ENCODE results near the gene ATL3. TPM values are rescaled to one million over a fixed set of nuclear protein-coding genes. Genes with fewer than 3 reads are reported as not detected.

The ATL3 gene
- total and polyA plus RNA-seq, 2 experiments from 2014 or later: 8.7 to 36.2 TPM

- Histone ChIP-seq H2AFZ (no peak overlapping the region), H3K79me2 (peaks cover 9% of the 10 kb centered on the region), H3K27me3 (no peaks in the 10 kb centered on the region), H3K4me2 (no peak overlapping the region), H3K4me3 (no peak overlapping the region), H3K9me2 (replicated peaks; ENCODE audit: insufficient read depth) (no peaks in the 10 kb centered on the region), H3K4me1 (ENCODE audit: insufficient read depth) (peaks cover 10% of the 10 kb centered on the region), H3K36me3 (replicated peaks; ENCODE audit: insufficient read depth, low read depth) (no peaks in the 10 kb centered on the region), H3K27ac (no peak overlapping the region), H4K20me1 (ENCODE audit: insufficient read depth, poor library complexity, severe bottlenecking) (no peaks in the 10 kb centered on the region), H3K9me3 (ENCODE audit: low read depth) (no peaks in the 10 kb centered on the region)
- TF ChIP-seq EZH2 (IDR thresholded peaks at IDR 0.05; ENCODE audit: borderline replicate concordance) (no peak), EZH2phosphoT487 (IDR thresholded peaks at IDR 0.05; ENCODE audit: low read depth, severe bottlenecking, unreplicated experiment) (no peak)
- TF ChIP-seq, protein P1, sequence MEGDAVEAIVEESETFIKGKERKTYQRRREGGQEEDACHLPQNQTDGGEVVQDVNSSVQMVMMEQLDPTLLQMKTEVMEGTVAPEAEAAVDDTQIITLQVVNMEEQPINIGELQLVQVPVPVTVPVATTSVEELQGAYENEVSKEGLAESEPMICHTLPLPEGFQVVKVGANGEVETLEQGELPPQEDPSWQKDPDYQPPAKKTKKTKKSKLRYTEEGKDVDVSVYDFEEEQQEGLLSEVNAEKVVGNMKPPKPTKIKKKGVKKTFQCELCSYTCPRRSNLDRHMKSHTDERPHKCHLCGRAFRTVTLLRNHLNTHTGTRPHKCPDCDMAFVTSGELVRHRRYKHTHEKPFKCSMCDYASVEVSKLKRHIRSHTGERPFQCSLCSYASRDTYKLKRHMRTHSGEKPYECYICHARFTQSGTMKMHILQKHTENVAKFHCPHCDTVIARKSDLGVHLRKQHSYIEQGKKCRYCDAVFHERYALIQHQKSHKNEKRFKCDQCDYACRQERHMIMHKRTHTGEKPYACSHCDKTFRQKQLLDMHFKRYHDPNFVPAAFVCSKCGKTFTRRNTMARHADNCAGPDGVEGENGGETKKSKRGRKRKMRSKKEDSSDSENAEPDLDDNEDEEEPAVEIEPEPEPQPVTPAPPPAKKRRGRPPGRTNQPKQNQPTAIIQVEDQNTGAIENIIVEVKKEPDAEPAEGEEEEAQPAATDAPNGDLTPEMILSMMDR (IDR thresholded peaks at IDR 0.05; ENCODE audit: poor library complexity): no peak
- 28% methylated on average over 1 of the region's 3 CpGs for WGBS (ENCODE audit: low lambda C conversion rate, missing lambda C conversion rate)
- no peak for DNase-seq (ENCODE audit: low spot score)
These were observed 54.2 kb downstream of the ATL3 start for GRCh38 chr11:63616953-63617352.

GRCh38 chr11:63614136-63614671, 57.0 kb downstream of the ATL3 start, which contains the start of gene PLAAT3:
Gene PLAAT3, minus strand, starts transcription at chr11:63614433. Its CDS starts 419 bp downstream, at chr11:63614014.
- Histone ChIP-seq H3K4me1 (ENCODE audit: insufficient read depth) (peaks cover 30% of the 10 kb centered on the region), H3K4me2 (peak within 1 kb of the TSS; percentile 99), H3K36me3 (replicated peaks; ENCODE audit: insufficient read depth, low read depth) (no peaks in the 10 kb centered on the region), H2AFZ (peak within 1 kb of the TSS; percentile 92), H3K27me3 (no peaks in the 10 kb centered on the region), H3K27ac (peak within 1 kb of the TSS; percentile 91), H3K9me2 (replicated peaks; ENCODE audit: insufficient read depth) (no peaks in the 10 kb centered on the region), H3K9me3 (ENCODE audit: low read depth) (no peaks in the 10 kb centered on the region), H4K20me1 (ENCODE audit: insufficient read depth, poor library complexity, severe bottlenecking) (no peaks in the 10 kb centered on the region), H3K79me2 (peaks cover 20% of the 10 kb centered on the region), H3K4me3 (peak within 1 kb of the TSS; percentile 70)
- peak; percentile 81 for DNase-seq (ENCODE audit: low spot score)
- TF ChIP-seq EZH2 (IDR thresholded peaks at IDR 0.05; ENCODE audit: borderline replicate concordance): peak; percentile 68
- TF ChIP-seq EZH2phosphoT487 (IDR thresholded peaks at IDR 0.05; ENCODE audit: low read depth, severe bottlenecking, unreplicated experiment): no peak
- WGBS (ENCODE audit: low lambda C conversion rate, missing lambda C conversion rate): 2% methylated on average over 48 of the region's 53 CpGs

DNA sequence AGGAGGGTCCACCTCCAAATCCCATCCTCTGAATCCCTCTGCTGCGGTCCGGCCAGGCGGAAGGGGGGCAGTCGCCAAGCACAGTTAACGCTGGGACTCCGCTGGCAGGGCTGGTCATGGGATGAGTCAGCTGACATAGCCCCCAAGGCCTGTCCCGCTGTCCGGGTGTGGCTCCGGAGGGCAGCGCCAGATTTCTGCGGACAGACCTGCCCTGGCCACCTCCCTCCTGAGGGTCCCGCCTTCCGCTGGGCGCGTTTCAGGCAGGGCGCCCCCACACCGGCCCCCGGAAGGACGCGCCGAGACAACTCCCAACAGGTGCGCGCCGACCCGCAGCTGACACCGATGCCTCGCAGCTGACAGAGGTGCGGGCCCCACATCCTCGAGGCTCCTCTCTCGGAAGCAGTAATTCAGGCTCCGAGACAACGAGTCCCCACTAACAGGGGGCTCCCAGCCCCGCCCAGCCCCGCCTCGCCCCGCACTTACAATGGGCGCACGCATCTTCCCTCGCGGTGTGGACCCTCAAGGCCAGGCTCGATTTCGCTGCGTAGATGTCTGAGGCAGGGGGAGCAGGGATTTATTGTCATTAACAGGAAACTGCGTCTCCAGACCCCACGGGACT, 57.5 kb downstream of the ATL3 start:
- Histone ChIP-seq H3K4me2 (peak overlapping the region; percentile 99), H3K36me3 (replicated peaks; ENCODE audit: insufficient read depth, low read depth) (no peaks in the 10 kb centered on the region), H3K27me3 (no peaks in the 10 kb centered on the region), H3K9me3 (ENCODE audit: low read depth) (no peaks in the 10 kb centered on the region), H2AFZ (peak overlapping the region; percentile 92), H3K79me2 (peaks cover 24% of the 10 kb centered on the region), H3K4me3 (peak overlapping the region; percentile 70), H4K20me1 (ENCODE audit: insufficient read depth, poor library complexity, severe bottlenecking) (no peaks in the 10 kb centered on the region), H3K9me2 (replicated peaks; ENCODE audit: insufficient read depth) (no peaks in the 10 kb centered on the region), H3K27ac (peak overlapping the region; percentile 91), H3K4me1 (ENCODE audit: insufficient read depth) (peaks cover 31% of the 10 kb centered on the region)
- WGBS (ENCODE audit: low lambda C conversion rate, missing lambda C conversion rate): 1% methylated on average over 45 of the region's 45 CpGs
- TF ChIP-seq EZH2 (IDR thresholded peaks at IDR 0.05; ENCODE audit: borderline replicate concordance): no peak
- DNase-seq (ENCODE audit: low spot score): peak; percentile 60

DNA sequence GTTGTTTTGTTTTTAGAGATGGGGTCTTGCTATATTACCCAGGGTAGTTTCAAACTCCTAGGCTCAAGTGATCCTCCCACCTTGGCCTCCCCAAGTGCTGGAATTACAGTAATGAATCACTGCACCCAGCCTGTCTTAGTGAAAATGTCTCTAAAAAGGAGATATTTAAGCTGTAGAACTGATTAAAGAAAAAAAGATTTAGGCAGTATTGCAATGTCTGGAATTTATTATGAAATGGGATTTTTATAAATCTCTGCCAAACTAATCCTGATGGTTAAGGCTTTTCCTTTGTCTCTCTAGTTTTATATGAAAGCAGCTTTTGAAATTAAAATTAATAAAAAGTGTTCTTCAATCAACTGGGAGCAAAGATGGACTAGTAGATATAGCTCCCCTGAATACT, 59.0 kb downstream of the ATL3 start:
- DNase-seq (ENCODE audit: low spot score): no peak
- peaks cover 33% of the 10 kb centered on the region for H3K79me2 ChIP-seq
- peaks cover 24% of the 10 kb centered on the region for H3K4me1 ChIP-seq (ENCODE audit: insufficient read depth)

More for the DNA sequence above, 59.0 kb downstream of the ATL3 start:
- Histone ChIP-seq H3K36me3 (replicated peaks; ENCODE audit: insufficient read depth, low read depth) (no peaks in the 10 kb centered on the region), H3K27ac (no peak overlapping the region), H2AFZ (no peak overlapping the region), H3K27me3 (no peaks in the 10 kb centered on the region), H4K20me1 (ENCODE audit: insufficient read depth, poor library complexity, severe bottlenecking) (no peaks in the 10 kb centered on the region), H3K9me3 (ENCODE audit: low read depth) (no peaks in the 10 kb centered on the region), H3K9me2 (replicated peaks; ENCODE audit: insufficient read depth) (no peaks in the 10 kb centered on the region), H3K4me3 (no peak overlapping the region), H3K4me2 (peak overlapping the region; percentile 99)
- TF ChIP-seq, protein P1 (IDR thresholded peaks at IDR 0.05; ENCODE audit: poor library complexity): no peak
- TF ChIP-seq EZH2 (IDR thresholded peaks at IDR 0.05; ENCODE audit: borderline replicate concordance): no peak
- TF ChIP-seq EZH2phosphoT487 (IDR thresholded peaks at IDR 0.05; ENCODE audit: low read depth, severe bottlenecking, unreplicated experiment): no peak

All from hepatocyte (in vitro differentiated cells).